Measurements from ENCODE around the gene SLC15A3.

The SLC15A3 gene

DNA sequence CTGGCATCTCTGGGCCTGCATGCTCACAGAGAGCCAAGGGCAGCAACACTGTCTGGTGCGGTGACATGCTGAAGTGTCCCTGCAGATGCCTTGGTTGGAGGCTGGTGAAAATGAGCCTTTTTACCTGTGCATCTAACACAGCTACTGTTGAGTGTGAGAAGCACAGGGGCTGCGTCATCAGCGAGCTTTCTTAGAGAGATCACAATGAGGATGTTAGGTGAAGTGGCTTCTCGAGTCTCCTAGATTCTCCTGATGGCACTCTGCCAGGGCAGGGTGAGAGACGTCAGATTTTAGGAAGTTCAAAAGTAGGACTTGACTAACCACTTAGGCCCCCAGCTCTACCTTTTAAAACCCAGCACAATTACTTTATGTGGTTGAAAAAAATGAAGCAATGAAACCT is 3.6 kb upstream of the SLC15A3 start:
- peaks cover 42% of the 10 kb centered on the region for H3K4me1 ChIP-seq (ENCODE audit: control insufficient read depth, low read length)
- TF ChIP-seq EZH2phosphoT487 (IDR thresholded peaks at IDR 0.05; ENCODE audit: borderline replicate concordance, low read length), result no peak
- no peak for TF ChIP-seq CTCF (IDR thresholded peaks at IDR 0.05; ENCODE audit: low read depth, low read length, poor library complexity, severe bottlenecking)

DNA sequence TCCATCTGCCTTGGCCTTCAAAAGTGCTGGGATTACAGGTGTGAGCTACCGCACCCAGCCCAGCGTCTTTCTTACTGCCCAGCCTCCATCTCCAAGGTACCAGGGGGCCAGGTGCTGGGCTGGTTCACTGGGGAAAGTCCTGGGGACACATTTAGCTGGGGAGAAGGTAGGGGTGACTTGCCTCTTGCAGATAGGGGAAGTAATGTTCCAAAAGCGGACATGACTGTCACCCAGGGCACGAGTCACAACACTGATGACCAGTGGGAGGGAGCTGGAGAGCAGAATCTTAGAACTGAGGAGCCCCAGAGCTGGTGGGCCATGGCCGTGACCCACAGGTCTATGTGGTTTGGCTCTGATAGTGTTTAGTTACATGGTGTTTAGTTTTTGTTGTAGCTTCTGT is 2.4 kb upstream of the SLC15A3 start:
- Histone ChIP-seq H3K4me2 (ENCODE audit: low read length) (peak overlapping the region; percentile 99), H3K36me3 (ENCODE audit: control insufficient read depth, low read length) (peaks cover 7% of the 10 kb centered on the region; the same call in 1 of the 2 replicates), H3K27ac (ENCODE audit: low read depth, low read length) (peak overlapping the region; percentile 91; the same call in 1 of the 2 replicates), H3K9me2 (replicated peaks; ENCODE audit: control insufficient read depth, low read length) (no peaks in the 10 kb centered on the region), H3K9me3 (ENCODE audit: control insufficient read depth, insufficient read depth, low read length) (no peaks in the 10 kb centered on the region), H3F3A (ENCODE audit: control insufficient read depth, insufficient read depth) (peaks cover 6% of the 10 kb centered on the region; the same call in 1 of the 2 replicates), H3K4me1 (ENCODE audit: control insufficient read depth, low read length) (peaks cover 50% of the 10 kb centered on the region), H4K20me1 (ENCODE audit: control insufficient read depth, insufficient read depth, low read depth, low read length) (no peaks in the 10 kb centered on the region), H3K27me3 (ENCODE audit: control insufficient read depth, low read length) (no peaks in the 10 kb centered on the region), H3K79me2 (ENCODE audit: control insufficient read depth, low read length) (peaks cover 25% of the 10 kb centered on the region), H3K4me3 (ENCODE audit: low read length) (peak overlapping the region; percentile 37)
- TF ChIP-seq EZH2phosphoT487 (IDR thresholded peaks at IDR 0.05; ENCODE audit: borderline replicate concordance, low read length), result no peak
- no peak for TF ChIP-seq CTCF (IDR thresholded peaks at IDR 0.05; ENCODE audit: low read depth, low read length, poor library complexity, severe bottlenecking)

More for the DNA sequence above, 3.6 kb upstream of the SLC15A3 start:
- Histone ChIP-seq H3K4me2 (ENCODE audit: low read length) (no peak overlapping the region), H3K4me3 (ENCODE audit: low read length) (no peak overlapping the region), H3K27ac (ENCODE audit: low read depth, low read length) (no peak overlapping the region), H3K79me2 (ENCODE audit: control insufficient read depth, low read length) (peaks cover 13% of the 10 kb centered on the region), H3K36me3 (ENCODE audit: control insufficient read depth, low read length) (peaks cover 3% of the 10 kb centered on the region; the same call in 1 of the 2 replicates), H3K9me2 (replicated peaks; ENCODE audit: control insufficient read depth, low read length) (no peaks in the 10 kb centered on the region), H3K9me3 (ENCODE audit: control insufficient read depth, insufficient read depth, low read length) (no peaks in the 10 kb centered on the region), H4K20me1 (ENCODE audit: control insufficient read depth, insufficient read depth, low read depth, low read length) (no peaks in the 10 kb centered on the region), H3F3A (ENCODE audit: control insufficient read depth, insufficient read depth) (peaks cover 3% of the 10 kb centered on the region; the same call in 1 of the 2 replicates), H3K27me3 (ENCODE audit: control insufficient read depth, low read length) (no peaks in the 10 kb centered on the region)

DNA sequence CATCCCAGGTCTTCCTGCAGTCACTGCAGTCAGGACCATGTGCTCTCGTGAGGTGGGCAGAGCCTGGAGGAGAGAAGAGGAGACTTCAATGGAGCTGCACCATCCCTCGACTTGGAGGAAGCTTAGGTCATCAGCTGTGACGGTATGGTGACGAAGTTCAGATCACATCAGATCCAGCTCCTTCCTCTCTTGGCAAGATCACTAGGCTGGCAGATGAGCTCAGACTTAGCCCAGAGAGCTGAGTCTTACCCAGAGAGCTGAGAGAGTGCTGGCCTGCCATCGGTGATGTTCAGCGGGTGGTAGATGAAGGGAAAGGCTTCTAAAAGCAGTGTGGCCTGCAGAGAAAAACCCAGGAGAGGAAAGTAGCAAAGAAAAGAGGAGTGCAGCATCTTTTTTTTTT is 1.8 kb upstream of the SLC15A3 start:
- peaks cover 8% of the 10 kb centered on the region for H3K36me3 ChIP-seq (ENCODE audit: control insufficient read depth, low read length)
- peaks cover 6% of the 10 kb centered on the region; the same call in 1 of the 2 replicates for H3F3A ChIP-seq (ENCODE audit: control insufficient read depth, insufficient read depth)
- H3K9me3 ChIP-seq (ENCODE audit: control insufficient read depth, insufficient read depth, low read length), result no peaks in the 10 kb centered on the region
- H3K9me2 ChIP-seq (replicated peaks; ENCODE audit: control insufficient read depth, low read length), result no peaks in the 10 kb centered on the region
- H3K27ac ChIP-seq (ENCODE audit: low read depth, low read length), result peak overlapping the region; percentile 91
- TF ChIP-seq CTCF (IDR thresholded peaks at IDR 0.05; ENCODE audit: low read depth, low read length, poor library complexity, severe bottlenecking) (no peak), EZH2phosphoT487 (IDR thresholded peaks at IDR 0.05; ENCODE audit: borderline replicate concordance, low read length) (no peak)
- H3K4me3 ChIP-seq (ENCODE audit: low read length), result peak overlapping the region; percentile 32
- H3K27me3 ChIP-seq (ENCODE audit: control insufficient read depth, low read length), result no peaks in the 10 kb centered on the region
- no peaks in the 10 kb centered on the region for H4K20me1 ChIP-seq (ENCODE audit: control insufficient read depth, insufficient read depth, low read depth, low read length)
- peaks cover 31% of the 10 kb centered on the region for H3K79me2 ChIP-seq (ENCODE audit: control insufficient read depth, low read length)
- H3K4me2 ChIP-seq (ENCODE audit: low read length), result peak overlapping the region; percentile 99
- peaks cover 55% of the 10 kb centered on the region for H3K4me1 ChIP-seq (ENCODE audit: control insufficient read depth, low read length)

All from DOHH2 (cell line).